ENCODE results near the gene PAQR3.
"Not testable (repeated sequence)": the region's sequence is repeated elsewhere in the genome, so short reads cannot be mapped to it uniquely, and the experiment has no call there.

The PAQR3 gene

DNA sequence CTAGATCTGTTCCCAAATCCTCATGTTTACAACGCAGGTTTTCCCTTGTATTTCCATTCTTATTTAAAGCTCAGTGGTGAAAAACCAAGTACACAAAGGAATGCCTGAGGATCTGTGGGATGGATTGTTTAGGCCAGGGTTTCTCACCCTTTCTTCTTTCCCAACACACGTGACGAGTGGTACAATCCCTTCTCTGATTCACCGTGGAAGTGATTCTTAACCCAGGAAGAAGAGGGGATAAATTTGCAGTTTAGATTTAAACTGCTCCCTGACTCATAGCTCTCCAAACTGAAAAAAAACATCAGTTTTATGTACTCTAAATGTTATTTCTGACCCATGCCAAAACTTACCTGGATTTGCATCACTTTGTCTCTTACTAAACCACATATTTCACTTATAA lies 17.0 kb downstream of the PAQR3 start:
- no peak overlapping the region for H3K9ac ChIP-seq (ENCODE audit: insufficient read length)
- no peaks in the 10 kb centered on the region for H3K9me3 ChIP-seq (ENCODE audit: low read depth, low read length)
- peaks cover 23% of the 10 kb centered on the region for H3K36me3 ChIP-seq (ENCODE audit: insufficient read depth, low read length)
- no peak overlapping the region for H3K4me3 ChIP-seq
- TF ChIP-seq FOXP2 (optimal IDR thresholded peaks at IDR 0.05; ENCODE audit: control extremely low read depth, extremely low read length, insufficient read depth) (no peak), POLR2AphosphoS5 (IDR thresholded peaks at IDR 0.05; ENCODE audit: borderline replicate concordance, low read depth, low read length) (no peak), EZH2 (IDR thresholded peaks at IDR 0.05) (no peak)
- H3K27ac ChIP-seq: no peak overlapping the region
- DNase-seq (ENCODE audit: low read depth, low spot score): no peak

DNA sequence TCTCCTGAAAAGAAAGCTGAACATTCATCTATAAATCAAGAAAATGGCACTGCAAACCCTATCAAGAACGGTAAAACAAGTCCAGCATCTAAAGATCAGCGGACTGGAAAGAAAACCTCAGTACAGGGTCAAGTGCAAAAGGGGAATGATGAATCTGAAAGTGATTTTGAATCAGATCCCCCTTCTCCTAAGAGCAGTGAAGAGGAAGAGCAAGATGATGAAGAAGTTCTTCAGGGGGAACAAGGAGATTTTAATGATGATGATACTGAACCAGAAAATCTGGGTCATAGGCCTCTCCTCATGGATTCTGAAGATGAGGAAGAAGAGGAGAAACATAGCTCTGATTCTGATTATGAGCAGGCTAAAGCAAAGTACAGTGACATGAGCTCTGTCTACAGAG lies 28.6 kb downstream of the PAQR3 start:
- peaks cover 8% of the 10 kb centered on the region; the same call in 1 of the 2 replicates for H3K36me3 ChIP-seq (ENCODE audit: insufficient read depth, low read length)
- no peak overlapping the region for H3K27ac ChIP-seq
- H3K9me3 ChIP-seq (ENCODE audit: low read depth, low read length): no peaks in the 10 kb centered on the region
- H3K9ac ChIP-seq (ENCODE audit: insufficient read length): no peak overlapping the region
- DNase-seq (ENCODE audit: low read depth, low spot score): no peak
- TF ChIP-seq EZH2 (IDR thresholded peaks at IDR 0.05) (no peak), FOXP2 (optimal IDR thresholded peaks at IDR 0.05; ENCODE audit: control extremely low read depth, extremely low read length, insufficient read depth) (no peak), POLR2AphosphoS5 (IDR thresholded peaks at IDR 0.05; ENCODE audit: borderline replicate concordance, low read depth, low read length) (no peak)
- no peak overlapping the region for H3K4me3 ChIP-seq

DNA sequence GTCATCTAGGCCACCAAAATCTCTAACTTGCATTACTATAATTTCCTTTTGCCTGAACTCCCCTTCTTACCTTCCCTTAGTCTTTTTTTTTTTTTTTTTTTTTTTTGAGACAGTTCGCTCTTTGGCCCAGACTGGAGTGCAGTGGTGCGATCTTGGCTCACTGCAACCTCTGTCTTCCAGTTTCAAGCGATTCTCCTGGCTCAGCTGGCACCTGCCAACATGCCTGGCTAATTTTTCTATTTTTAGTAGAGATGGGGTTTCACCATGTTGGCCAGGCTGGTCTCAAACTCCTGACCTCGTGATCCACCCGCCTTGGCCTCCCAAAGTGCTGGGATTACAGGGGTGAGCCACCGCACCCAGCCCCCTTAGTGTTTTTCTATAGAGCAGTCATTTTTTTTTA lies 30.3 kb downstream of the PAQR3 start:
- H3K27ac ChIP-seq; H3K4me3 ChIP-seq; H3K36me3 ChIP-seq (ENCODE audit: insufficient read depth, low read length); H3K9me3 ChIP-seq (ENCODE audit: low read depth, low read length); H3K9ac ChIP-seq (ENCODE audit: insufficient read length); DNase-seq (ENCODE audit: low read depth, low spot score): not testable (repeated sequence)

DNA sequence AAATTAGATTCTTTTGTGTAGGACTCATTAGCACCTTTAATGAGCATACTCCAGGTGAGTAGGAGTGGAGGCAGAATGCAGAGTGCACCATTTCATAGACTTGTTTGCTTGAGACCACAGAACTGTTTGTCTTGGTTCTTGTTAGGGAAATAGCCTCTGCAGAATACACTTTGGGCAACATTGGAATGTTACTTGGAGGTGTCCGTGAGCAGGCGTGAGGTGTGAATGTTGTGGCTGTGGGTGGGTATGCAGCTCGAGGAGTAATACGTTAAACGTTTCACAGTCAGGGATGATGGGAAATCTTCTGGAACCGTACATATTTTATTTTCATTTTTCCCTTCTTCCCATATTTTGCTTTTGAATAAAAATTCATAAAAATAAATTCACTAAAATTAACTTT lies 31.6 kb downstream of the PAQR3 start:
- Histone ChIP-seq H3K9me3 (ENCODE audit: low read depth, low read length) (no peaks in the 10 kb centered on the region), H3K36me3 (ENCODE audit: insufficient read depth, low read length) (peaks cover 3% of the 10 kb centered on the region; the same call in 1 of the 2 replicates), H3K9ac (ENCODE audit: insufficient read length) (no peak overlapping the region), H3K4me3 (no peak overlapping the region), H3K27ac (no peak overlapping the region)
- no peak for DNase-seq (ENCODE audit: low read depth, low spot score)
- TF ChIP-seq POLR2AphosphoS5 (IDR thresholded peaks at IDR 0.05; ENCODE audit: borderline replicate concordance, low read depth, low read length): no peak
- TF ChIP-seq FOXP2 (optimal IDR thresholded peaks at IDR 0.05; ENCODE audit: control extremely low read depth, extremely low read length, insufficient read depth): no peak
- TF ChIP-seq EZH2 (IDR thresholded peaks at IDR 0.05): no peak

DNA sequence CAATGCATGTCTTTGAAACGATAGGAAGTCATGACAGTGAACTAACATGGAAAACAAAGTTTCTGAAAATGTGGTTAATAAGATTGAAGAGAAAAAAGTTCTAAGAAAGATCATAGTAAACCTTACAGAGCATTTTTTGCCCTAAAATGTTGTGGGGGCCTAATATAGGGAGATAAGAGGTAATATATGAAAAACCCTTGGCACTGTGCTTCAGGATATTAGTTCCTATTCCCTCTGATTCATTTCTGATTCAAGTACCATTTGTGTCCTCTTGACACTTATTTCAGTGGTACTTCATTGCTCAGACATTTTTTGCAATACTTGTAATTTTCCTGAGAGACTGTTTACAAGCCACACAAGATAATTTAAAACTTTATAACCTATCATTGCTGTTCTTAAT lies 35.1 kb downstream of the PAQR3 start:
- H3K36me3 ChIP-seq (ENCODE audit: insufficient read depth, low read length): no peaks in the 10 kb centered on the region
- TF ChIP-seq FOXP2 (optimal IDR thresholded peaks at IDR 0.05; ENCODE audit: control extremely low read depth, extremely low read length, insufficient read depth) (no peak), EZH2 (IDR thresholded peaks at IDR 0.05) (no peak), POLR2AphosphoS5 (IDR thresholded peaks at IDR 0.05; ENCODE audit: borderline replicate concordance, low read depth, low read length) (no peak)
- no peaks in the 10 kb centered on the region for H3K9me3 ChIP-seq (ENCODE audit: low read depth, low read length)
- no peak for DNase-seq (ENCODE audit: low read depth, low spot score)
- H3K27ac ChIP-seq: no peak overlapping the region
- no peak overlapping the region for H3K4me3 ChIP-seq
- H3K9ac ChIP-seq (ENCODE audit: insufficient read length): no peak overlapping the region

DNA sequence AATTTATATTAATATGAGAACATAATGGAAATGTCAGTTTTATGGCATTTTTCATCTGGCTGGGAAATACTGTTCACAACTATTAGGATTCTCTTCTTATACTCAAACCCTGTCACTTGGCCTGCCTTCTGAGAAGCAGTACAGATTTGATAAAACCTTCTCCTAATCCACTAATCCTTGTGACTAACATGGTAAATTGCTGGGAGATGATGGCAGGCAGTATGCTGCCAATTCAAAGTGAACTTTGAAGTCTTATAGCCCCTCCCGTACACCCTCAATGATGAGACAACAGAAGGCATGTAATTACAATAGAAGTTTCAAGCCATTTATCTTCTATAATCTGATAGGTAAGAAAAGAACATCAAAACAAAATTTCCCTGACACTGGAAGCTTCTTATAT lies 36.9 kb downstream of the PAQR3 start:
- no peak overlapping the region for H3K9ac ChIP-seq (ENCODE audit: insufficient read length)
- H3K9me3 ChIP-seq (ENCODE audit: low read depth, low read length): no peaks in the 10 kb centered on the region
- H3K27ac ChIP-seq: no peak overlapping the region
- no peaks in the 10 kb centered on the region for H3K36me3 ChIP-seq (ENCODE audit: insufficient read depth, low read length)
- TF ChIP-seq EZH2 (IDR thresholded peaks at IDR 0.05) (no peak), POLR2AphosphoS5 (IDR thresholded peaks at IDR 0.05; ENCODE audit: borderline replicate concordance, low read depth, low read length) (no peak), FOXP2 (optimal IDR thresholded peaks at IDR 0.05; ENCODE audit: control extremely low read depth, extremely low read length, insufficient read depth) (no peak)
- no peak overlapping the region for H3K4me3 ChIP-seq
- no peak for DNase-seq (ENCODE audit: low read depth, low spot score)

GRCh38 chr4:78901882-78902281 lies 37.4 kb downstream of the PAQR3 start:
- Histone ChIP-seq H3K9me3 (ENCODE audit: low read depth, low read length) (no peaks in the 10 kb centered on the region), H3K4me3 (no peak overlapping the region), H3K36me3 (ENCODE audit: insufficient read depth, low read length) (no peaks in the 10 kb centered on the region), H3K27ac (no peak overlapping the region), H3K9ac (ENCODE audit: insufficient read length) (no peak overlapping the region)
- DNase-seq (ENCODE audit: low read depth, low spot score): no peak
- TF ChIP-seq EZH2 (IDR thresholded peaks at IDR 0.05) (no peak), POLR2AphosphoS5 (IDR thresholded peaks at IDR 0.05; ENCODE audit: borderline replicate concordance, low read depth, low read length) (no peak), FOXP2 (optimal IDR thresholded peaks at IDR 0.05; ENCODE audit: control extremely low read depth, extremely low read length, insufficient read depth) (no peak)

DNA sequence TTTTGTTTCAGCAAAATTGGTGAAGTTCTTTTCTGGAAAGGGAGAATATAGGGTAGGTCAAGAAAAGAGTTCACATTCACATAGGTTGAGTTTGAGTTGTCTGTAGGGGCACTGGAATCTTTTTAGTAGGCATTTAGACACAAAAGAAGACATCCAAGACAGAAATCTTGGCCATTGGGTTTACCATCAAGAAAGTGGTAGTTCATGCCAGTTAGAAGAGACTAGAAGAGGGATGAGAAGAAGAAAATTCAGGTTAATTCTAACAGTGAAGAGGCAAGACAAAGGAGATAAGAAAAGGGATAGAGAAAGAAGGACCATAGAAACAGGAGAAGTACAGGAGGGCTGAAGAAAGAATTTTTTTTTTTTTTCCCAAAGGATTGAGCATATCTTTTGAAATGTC lies 39.9 kb downstream of the PAQR3 start:
- Histone ChIP-seq H3K4me3 (no peak overlapping the region), H3K9me3 (ENCODE audit: low read depth, low read length) (no peaks in the 10 kb centered on the region), H3K9ac (ENCODE audit: insufficient read length) (no peak overlapping the region), H3K27ac (no peak overlapping the region), H3K36me3 (ENCODE audit: insufficient read depth, low read length) (no peaks in the 10 kb centered on the region)
- no peak for DNase-seq (ENCODE audit: low read depth, low spot score)
- no peak for TF ChIP-seq EZH2 (IDR thresholded peaks at IDR 0.05)
- TF ChIP-seq FOXP2 (optimal IDR thresholded peaks at IDR 0.05; ENCODE audit: control extremely low read depth, extremely low read length, insufficient read depth): no peak
- no peak for TF ChIP-seq POLR2AphosphoS5 (IDR thresholded peaks at IDR 0.05; ENCODE audit: borderline replicate concordance, low read depth, low read length)

DNA sequence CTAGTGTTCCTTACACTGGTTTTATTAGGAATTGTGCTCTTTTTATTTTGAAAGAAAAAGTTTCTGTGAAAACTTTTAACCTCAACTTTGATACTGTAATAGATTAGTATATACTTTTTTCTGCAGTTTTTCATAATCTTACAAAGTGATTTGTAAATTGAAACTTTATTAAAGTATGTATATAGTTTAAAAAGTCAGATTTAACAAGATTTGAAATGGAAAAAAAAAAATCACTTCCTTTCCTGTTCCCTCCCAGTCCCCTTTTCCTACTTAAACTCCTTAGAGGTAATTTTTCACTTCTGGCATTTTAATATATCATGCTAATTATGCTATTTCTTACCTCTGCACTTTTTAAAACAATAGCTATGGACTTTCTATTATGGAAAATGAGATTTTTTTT lies 49.3 kb downstream of the PAQR3 start:
- peaks cover 4% of the 10 kb centered on the region; the same call in 1 of the 2 replicates for H3K36me3 ChIP-seq (ENCODE audit: insufficient read depth, low read length)
- H3K27ac ChIP-seq: no peak overlapping the region
- no peak for DNase-seq (ENCODE audit: low read depth, low spot score)
- H3K9me3 ChIP-seq (ENCODE audit: low read depth, low read length): no peaks in the 10 kb centered on the region
- no peak overlapping the region for H3K9ac ChIP-seq (ENCODE audit: insufficient read length)
- TF ChIP-seq EZH2 (IDR thresholded peaks at IDR 0.05) (no peak), POLR2AphosphoS5 (IDR thresholded peaks at IDR 0.05; ENCODE audit: borderline replicate concordance, low read depth, low read length) (no peak), FOXP2 (optimal IDR thresholded peaks at IDR 0.05; ENCODE audit: control extremely low read depth, extremely low read length, insufficient read depth) (no peak)
- no peak overlapping the region for H3K4me3 ChIP-seq

Measured in SK-N-MC (cell line).